Neural cell (in vitro differentiated cells): ENCODE data around the gene RBP4.

Experiments used
- EP300 ChIP-seq: fragments of 450-650 bp; conservative IDR thresholded peaks from 2 replicates; pipeline ENCODE4 v1.6.1; 2014; ENCODE audit warnings: antibody characterized with exemption, mild to moderate bottlenecking, moderate library complexity; ENCODE audit not compliant: poor library complexity, severe bottlenecking
- EZH2 ChIP-seq: fragments of 200-600, 300-800 bp; shearing (Covaris generic), sonication (generic); IDR thresholded peaks from 2 replicates; pipeline ENCODE4 v1.6.1; 2014; ENCODE audit warnings: antibody characterized with exemption, low read length, borderline replicate concordance, mild to moderate bottlenecking; ENCODE audit not compliant: insufficient read depth, poor library complexity, severe bottlenecking
- MXI1 ChIP-seq: fragments of 450-650 bp; conservative IDR thresholded peaks from 2 replicates; pipeline ENCODE4 v1.6.1; 2014; ENCODE audit warnings: antibody characterized with exemption, mild to moderate bottlenecking; ENCODE audit not compliant: poor library complexity, severe bottlenecking
- POLR2AphosphoS5 ChIP-seq: IDR thresholded peaks from 2 replicates; pipeline ENCODE4 v1.6.1; 2012
- RAD21 ChIP-seq: fragments of 450-650 bp; conservative IDR thresholded peaks from 2 replicates; pipeline ENCODE4 v1.6.1; 2014; ENCODE audit warnings: antibody characterized with exemption, mild to moderate bottlenecking, moderate library complexity
- SMC3 ChIP-seq: fragments of 450-650 bp; conservative IDR thresholded peaks from 2 replicates; pipeline ENCODE4 v1.6.1; 2014; ENCODE audit warnings: antibody characterized with exemption, mild to moderate bottlenecking, moderate library complexity; ENCODE audit not compliant: poor library complexity
- TAF1 ChIP-seq: IDR thresholded peaks from 2 replicates; pipeline ENCODE4 v1.6.1; 2012; ENCODE audit warnings: low read depth
- TF ChIP-seq, protein P1 (sequence below): fragments of 450-650 bp; IDR thresholded peaks from 2 replicates; pipeline ENCODE4 v1.5.1; 2014; ENCODE audit warnings: antibody characterized with exemption, mild to moderate bottlenecking, moderate library complexity; ENCODE audit not compliant: poor library complexity, severe bottlenecking
- TF ChIP-seq, protein P2 (sequence below): IDR thresholded peaks from 2 replicates; pipeline ENCODE4 v1.6.1; 2012; ENCODE audit warnings: borderline replicate concordance

DNA sequence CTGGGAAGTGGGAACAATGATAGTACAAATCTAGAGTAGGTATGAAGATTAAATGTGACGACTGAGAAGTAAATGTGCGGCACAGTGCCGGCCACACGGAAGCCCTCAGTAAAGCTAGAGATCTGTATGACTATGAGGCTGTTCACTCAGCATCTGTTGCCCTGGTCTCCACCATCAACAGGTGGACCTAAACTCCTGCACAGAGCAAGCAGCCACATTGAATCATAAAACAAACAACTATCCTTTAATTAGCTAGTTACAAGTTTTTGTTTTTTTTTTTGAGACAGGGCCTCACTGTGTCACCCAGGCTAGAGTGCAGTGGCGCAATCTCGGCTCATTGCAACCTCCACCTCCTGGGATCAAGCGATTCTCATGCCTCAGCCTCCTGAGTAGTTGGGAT is 16.6 kb downstream of the RBP4 start:
- TF ChIP-seq, protein P1, sequence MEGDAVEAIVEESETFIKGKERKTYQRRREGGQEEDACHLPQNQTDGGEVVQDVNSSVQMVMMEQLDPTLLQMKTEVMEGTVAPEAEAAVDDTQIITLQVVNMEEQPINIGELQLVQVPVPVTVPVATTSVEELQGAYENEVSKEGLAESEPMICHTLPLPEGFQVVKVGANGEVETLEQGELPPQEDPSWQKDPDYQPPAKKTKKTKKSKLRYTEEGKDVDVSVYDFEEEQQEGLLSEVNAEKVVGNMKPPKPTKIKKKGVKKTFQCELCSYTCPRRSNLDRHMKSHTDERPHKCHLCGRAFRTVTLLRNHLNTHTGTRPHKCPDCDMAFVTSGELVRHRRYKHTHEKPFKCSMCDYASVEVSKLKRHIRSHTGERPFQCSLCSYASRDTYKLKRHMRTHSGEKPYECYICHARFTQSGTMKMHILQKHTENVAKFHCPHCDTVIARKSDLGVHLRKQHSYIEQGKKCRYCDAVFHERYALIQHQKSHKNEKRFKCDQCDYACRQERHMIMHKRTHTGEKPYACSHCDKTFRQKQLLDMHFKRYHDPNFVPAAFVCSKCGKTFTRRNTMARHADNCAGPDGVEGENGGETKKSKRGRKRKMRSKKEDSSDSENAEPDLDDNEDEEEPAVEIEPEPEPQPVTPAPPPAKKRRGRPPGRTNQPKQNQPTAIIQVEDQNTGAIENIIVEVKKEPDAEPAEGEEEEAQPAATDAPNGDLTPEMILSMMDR: no peak
- TF ChIP-seq, protein P2, sequence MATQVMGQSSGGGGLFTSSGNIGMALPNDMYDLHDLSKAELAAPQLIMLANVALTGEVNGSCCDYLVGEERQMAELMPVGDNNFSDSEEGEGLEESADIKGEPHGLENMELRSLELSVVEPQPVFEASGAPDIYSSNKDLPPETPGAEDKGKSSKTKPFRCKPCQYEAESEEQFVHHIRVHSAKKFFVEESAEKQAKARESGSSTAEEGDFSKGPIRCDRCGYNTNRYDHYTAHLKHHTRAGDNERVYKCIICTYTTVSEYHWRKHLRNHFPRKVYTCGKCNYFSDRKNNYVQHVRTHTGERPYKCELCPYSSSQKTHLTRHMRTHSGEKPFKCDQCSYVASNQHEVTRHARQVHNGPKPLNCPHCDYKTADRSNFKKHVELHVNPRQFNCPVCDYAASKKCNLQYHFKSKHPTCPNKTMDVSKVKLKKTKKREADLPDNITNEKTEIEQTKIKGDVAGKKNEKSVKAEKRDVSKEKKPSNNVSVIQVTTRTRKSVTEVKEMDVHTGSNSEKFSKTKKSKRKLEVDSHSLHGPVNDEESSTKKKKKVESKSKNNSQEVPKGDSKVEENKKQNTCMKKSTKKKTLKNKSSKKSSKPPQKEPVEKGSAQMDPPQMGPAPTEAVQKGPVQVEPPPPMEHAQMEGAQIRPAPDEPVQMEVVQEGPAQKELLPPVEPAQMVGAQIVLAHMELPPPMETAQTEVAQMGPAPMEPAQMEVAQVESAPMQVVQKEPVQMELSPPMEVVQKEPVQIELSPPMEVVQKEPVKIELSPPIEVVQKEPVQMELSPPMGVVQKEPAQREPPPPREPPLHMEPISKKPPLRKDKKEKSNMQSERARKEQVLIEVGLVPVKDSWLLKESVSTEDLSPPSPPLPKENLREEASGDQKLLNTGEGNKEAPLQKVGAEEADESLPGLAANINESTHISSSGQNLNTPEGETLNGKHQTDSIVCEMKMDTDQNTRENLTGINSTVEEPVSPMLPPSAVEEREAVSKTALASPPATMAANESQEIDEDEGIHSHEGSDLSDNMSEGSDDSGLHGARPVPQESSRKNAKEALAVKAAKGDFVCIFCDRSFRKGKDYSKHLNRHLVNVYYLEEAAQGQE: no peak
- TF ChIP-seq TAF1 (no peak), SMC3 (no peak), EP300 (no peak), EZH2 (no peak), POLR2AphosphoS5 (no peak), MXI1 (no peak), RAD21 (no peak)
